HepG2 (cell line): Measurements from ENCODE around the gene P2RY1. TPM values are rescaled to one million over a fixed set of nuclear protein-coding genes. Genes with fewer than 3 reads are reported as not detected.

Source experiments
- ATAC-seq: fragments of 200-7000 bp; cut with Tn5 transposase; 3 replicates; pipeline ENCODE4 v1.9.1; 2020; ENCODE audit warnings: mild to moderate bottlenecking, moderate library complexity
- BruUV-seq: library from RNA; stranded (reverse); fragments of 400-500 nt; replicated peaks from 2 replicates; lab custom pipeline; 2021; lab: Mats Ljungman, UMichigan
- CTCF ChIA-PET: fragments of 300-600 bp; formaldehyde crosslinking; extraction: SDS; loops from one replicate; lab custom pipeline; 2021; ENCODE audit warnings: low total read pairs, inconsistent platforms, low intra/inter-chr PET ratio; lab: Yijun Ruan, JAX
- POLR2A ChIA-PET: fragments of 350-600 bp; sonication (Branson Sonifier 250); formaldehyde crosslinking; loops from one replicate; lab custom pipeline; 2020; ENCODE audit warnings: antibody characterized with exemption, inconsistent platforms; lab: Yijun Ruan, JAX
- DNase-seq: peaks from one replicate; pipeline ENCODE4 v3.0.0-alpha.2; 2015; ENCODE audit warnings: low spot score
- FAIRE-seq: peaks from 3 replicates; lab custom pipeline; 2011; peaks lifted over from hg19 to GRCh38; lab: Jason Lieb, UNC
- H2AFZ ChIP-seq: one replicate; pipeline ENCODE4 v1.6.1; 2011; ENCODE audit warnings: low read length, inconsistent platforms
- H3K27ac ChIP-seq: fragments of 300-600 bp; 3 replicates; pipeline ENCODE4 v1.8.0; 2011; ENCODE audit warnings: mixed run types, mild to moderate bottlenecking, mixed read lengths, low read length, inconsistent platforms; ENCODE audit not compliant: insufficient read depth; ENCODE audit errors: extremely low read length
- H3K27me3 ChIP-seq, 2 experiments: fragments of 200-600 bp in 1 of 2; 2 replicates in 1 of 2; 3 replicates in 1 of 2; pipeline versions ENCODE4 v1.6.0 to v1.8.0; 2011; ENCODE audit warnings: low read length in 2 of 2, mild to moderate bottlenecking in 2 of 2, moderate library complexity in 2 of 2, inconsistent platforms in 1 of 2; ENCODE audit not compliant: insufficient read depth in 2 of 2, control insufficient read depth in 1 of 2
- H3K36me3 ChIP-seq, 2 experiments: fragments of 200-600 bp in 1 of 2; replicated peaks in 1 of 2; 2 replicates in 1 of 2; 3 replicates in 1 of 2; pipeline versions ENCODE4 v1.5.1 to v1.8.0; 2011; ENCODE audit warnings: low read length in 2 of 2, inconsistent platforms in 1 of 2; ENCODE audit not compliant: insufficient read depth in 2 of 2, control insufficient read depth in 1 of 2
- H3K4me1 ChIP-seq: 2 replicates; pipeline ENCODE4 v1.5.1; 2012; ENCODE audit warnings: low read length, inconsistent platforms; ENCODE audit not compliant: insufficient read depth
- H3K4me2 ChIP-seq: 2 replicates; pipeline ENCODE4 v1.6.0; 2011; ENCODE audit warnings: low read depth, low read length, inconsistent platforms
- H3K4me3 ChIP-seq, 3 experiments: fragments of 200-600 bp in 1 of 3; sonication (generic), shearing (Covaris generic) in 1 of 3; replicated peaks in 1 of 3; 2 replicates each; pipeline ENCODE4 v1.5.1; 2011 to 2016; ENCODE audit warnings: low read length in 3 of 3, inconsistent platforms in 2 of 3, low read depth in 2 of 3, mild to moderate bottlenecking in 2 of 3, control low read depth in 1 of 3, mixed read lengths in 1 of 3; ENCODE audit not compliant: insufficient read depth in 1 of 3
- H3K79me2 ChIP-seq: one replicate; pipeline ENCODE4 v1.6.1; 2011; ENCODE audit warnings: low read length, inconsistent platforms; ENCODE audit not compliant: insufficient read depth
- H3K9ac ChIP-seq: 2 replicates; pipeline ENCODE4 v1.6.0; 2011; ENCODE audit warnings: mild to moderate bottlenecking, low read depth, low read length, inconsistent platforms; ENCODE audit not compliant: insufficient read depth
- H3K9me3 ChIP-seq: 2 replicates; pipeline ENCODE4 v1.5.1; 2012; ENCODE audit warnings: mild to moderate bottlenecking, low read length
- H4K20me1 ChIP-seq: 2 replicates; pipeline ENCODE4 v1.6.0; 2011; ENCODE audit warnings: inconsistent platforms, mild to moderate bottlenecking, low read length, moderate library complexity; ENCODE audit not compliant: insufficient read depth
- ATF7-NPFF ChIP-seq: sonication (generic); formaldehyde crosslinking; IDR thresholded peaks from 2 replicates; pipeline ENCODE4 v1.8.1; 2023; ENCODE audit warnings: mild to moderate bottlenecking, low read depth, missing genetic modification reagents, moderate library complexity
- GPN1 ChIP-seq: sonication (generic); formaldehyde crosslinking; IDR thresholded peaks from 2 replicates; pipeline ENCODE4 v1.5.1; 2020; ENCODE audit warnings: missing genetic modification reagents, borderline replicate concordance
- RFX5 ChIP-seq: IDR thresholded peaks from 2 replicates; pipeline ENCODE4 v1.6.1; 2011; ENCODE audit warnings: low read depth, low read length, improper control_type of control experiment
- RNF2 ChIP-seq: fragments of 450-650 bp; conservative IDR thresholded peaks from 2 replicates; pipeline ENCODE4 v1.6.1; 2016; ENCODE audit warnings: low read depth
- SP140L ChIP-seq: sonication (generic); formaldehyde crosslinking; IDR thresholded peaks from 2 replicates; pipeline ENCODE4 v1.4.0; 2020; ENCODE audit warnings: missing genetic modification reagents, borderline replicate concordance
- SRSF4 ChIP-seq: fragments of 200-400 bp; formaldehyde crosslinking; IDR thresholded peaks from one replicate; pipeline ENCODE4 v1.6.1; 2018; ENCODE audit warnings: mild to moderate bottlenecking, low read depth, low read length, moderate library complexity; ENCODE audit not compliant: poor library complexity, severe bottlenecking
- ZKSCAN1 ChIP-seq: fragments of 150-350 bp; IDR thresholded peaks from 2 replicates; pipeline ENCODE4 v1.6.1; 2014; ENCODE audit warnings: low read length
- ZNF292 ChIP-seq: sonication (generic); formaldehyde crosslinking; IDR thresholded peaks from 2 replicates; pipeline ENCODE4 v1.8.1; 2022; ENCODE audit warnings: mild to moderate bottlenecking, low read depth, missing genetic modification reagents, borderline replicate concordance
- ZNF326 ChIP-seq: sonication (generic); formaldehyde crosslinking; IDR thresholded peaks from 2 replicates; pipeline ENCODE4 v1.4.0; 2020; ENCODE audit warnings: missing genetic modification reagents, borderline replicate concordance
- ZNF589 ChIP-seq: sonication (generic); formaldehyde crosslinking; conservative IDR thresholded peaks from 2 replicates; pipeline ENCODE4 v1.8.0; 2022; ENCODE audit warnings: mild to moderate bottlenecking, moderate library complexity, missing genetic modification reagents
- ZNF598 ChIP-seq: sonication (generic); formaldehyde crosslinking; IDR thresholded peaks from 2 replicates; pipeline ENCODE4 v1.5.1; 2020; ENCODE audit warnings: mild to moderate bottlenecking, missing genetic modification reagents, borderline replicate concordance
- WGBS: methylation state at CpG from one replicate; pipeline ENCODE4 v1.1.6; 2017; ENCODE audit warnings: low lambda C conversion rate; 5-methylcytosine and 5-hydroxymethylcytosine counted together
- in situ Hi-C: cut with HindIII; loops from 2 replicates; pipeline ENCODE4 v1.10.0; 2017; ENCODE audit warnings: low pct_unique_long_range_greater_than_20kb; ENCODE audit not compliant: extremely low pct_ligation_motif_present
- intact Hi-C: fragments of 100-400 bp; cut with micrococcal nuclease; formaldehyde crosslinking; loops from one replicate; pipeline ENCODE4 v1.10.0; 2022; ENCODE audit not compliant: unreplicated experiment
- polyA plus RNA-seq, 8 experiments: library from polyadenylated mRNA; depleted of rRNA in 3 of 8; stranded (reverse) in 7 of 8; unstranded in 1 of 8; fragments of >200 nt; fragmentation: Illumina TruSeq in 4 of 8; extraction: Trizol in 4 of 8; gene quantifications; 2 replicates each; pipeline versions ENCODE4 v1.2.1 to v1.2.3, GENCODE V29; 2011 to 2016; ENCODE audit warnings: low read depth in 4 of 8, missing spikeins in 1 of 8, mixed read lengths in 1 of 8; ENCODE audit not compliant: insufficient read depth in 1 of 8
- total RNA-seq, 5 experiments: library from RNA; depleted of rRNA; stranded (reverse); fragments of >200 nt; fragmentation: Illumina TruSeq; extraction: Trizol; gene quantifications; 2 replicates each; pipeline ENCODE4 v1.2.3, GENCODE V29; 2016; ENCODE audit warnings: low read depth in 1 of 5

P2RY1 gene
- total and polyA plus RNA-seq, 2 of the 13 experiments (the other 11 are each of a cell fraction or from before 2014, with no cell fraction given): not detected

DNA sequence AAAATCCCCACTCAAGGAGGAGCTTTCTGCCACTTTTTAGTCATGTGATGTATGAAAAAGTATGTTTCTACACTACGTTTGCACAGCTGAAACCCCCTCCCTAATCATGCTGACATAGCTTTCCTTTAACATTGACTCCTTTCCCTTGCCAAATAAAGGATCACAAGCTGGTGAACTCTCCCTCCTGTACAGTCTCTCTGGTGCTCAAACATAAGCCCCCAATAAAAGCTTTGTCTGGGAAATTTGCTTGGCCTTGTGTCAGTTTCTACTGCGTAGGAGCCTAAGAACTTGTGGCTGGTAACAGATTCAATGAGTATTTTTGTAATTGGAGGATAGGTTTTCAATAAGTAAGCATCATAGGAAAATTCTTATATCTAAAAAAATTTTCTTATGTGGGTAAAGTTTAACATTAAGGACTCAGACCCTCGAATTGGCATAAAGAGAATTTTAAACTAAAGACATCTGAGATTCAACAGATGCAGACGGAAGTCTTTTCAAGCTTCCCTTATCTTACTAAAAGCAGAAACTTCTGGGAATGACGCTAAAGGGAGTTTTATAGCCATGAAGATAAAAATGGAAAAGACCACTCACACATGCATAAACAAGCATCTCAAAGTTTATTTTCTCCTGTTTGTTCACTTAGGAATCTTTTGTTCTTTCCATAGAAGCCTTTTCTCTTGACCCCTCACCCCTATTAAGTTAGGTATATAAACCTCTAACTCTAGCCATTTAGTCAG is 44.1 kb upstream of the P2RY1 start:
- Histone ChIP-seq H3K27ac (no peak overlapping the region), H3K27me3 (no peaks in the 10 kb centered on the region), H4K20me1 (no peaks in the 10 kb centered on the region), H3K4me3 (no peak overlapping the region), H3K79me2 (no peaks in the 10 kb centered on the region), H3K36me3 (no peaks in the 10 kb centered on the region), H3K9me3 (peaks cover 11% of the 10 kb centered on the region; the same call in 1 of the 2 replicates), H3K4me2 (no peak overlapping the region), H3K9ac (no peak overlapping the region), H3K4me1 (no peaks in the 10 kb centered on the region), H2AFZ (no peak overlapping the region)
- TF ChIP-seq SP140L (CRISPR knock-in tag) (no peak), GPN1 (CRISPR knock-in tag) (no peak), ZNF292 (CRISPR knock-in tag) (no peak), SRSF4 (no peak), ATF7-NPFF (CRISPR knock-in tag) (no peak), ZNF598 (CRISPR knock-in tag) (no peak), ZKSCAN1 (no peak), RNF2 (no peak), ZNF589 (CRISPR knock-in tag) (no peak), RFX5 (no peak), ZNF326 (CRISPR knock-in tag) (no peak)
- no peak for FAIRE-seq
- ChIA-PET POLR2A (no interaction called here), CTCF (no interaction called here)
- BruUV-seq: no TSS peak
- DNase-seq: no peak
- intact Hi-C loops (no loop called here), in situ Hi-C loops (no loop called here)
- WGBS: 3% methylated on average over 5 of the region's 5 CpGs
- ATAC-seq: no peak
